Neuron (in vitro differentiated cells): ENCODE results near the gene ANKRD13D.

Experiments
- H2AFZ ChIP-seq: one replicate; pipeline ENCODE4 v1.6.1; 2013; ENCODE audit warnings: low read depth, mild to moderate bottlenecking, inconsistent platforms, low read length, moderate library complexity
- H3K27me3 ChIP-seq: one replicate; pipeline ENCODE4 v1.6.1; 2013; ENCODE audit warnings: low read length; ENCODE audit not compliant: insufficient read depth
- H3K36me3 ChIP-seq: one replicate; pipeline ENCODE4 v1.6.1; 2013; ENCODE audit warnings: low read length; ENCODE audit not compliant: insufficient read depth
- H3K4me1 ChIP-seq: one replicate; pipeline ENCODE4 v1.6.1; 2013; ENCODE audit warnings: low read length; ENCODE audit not compliant: insufficient read depth
- H3K4me3 ChIP-seq: 2 replicates; pipeline ENCODE4 v1.5.1; 2013; ENCODE audit warnings: mild to moderate bottlenecking, low read length, moderate library complexity
- H3K9me3 ChIP-seq: one replicate; pipeline ENCODE4 v1.6.1; 2013; ENCODE audit warnings: low read length

Gene ANKRD13D

DNA sequence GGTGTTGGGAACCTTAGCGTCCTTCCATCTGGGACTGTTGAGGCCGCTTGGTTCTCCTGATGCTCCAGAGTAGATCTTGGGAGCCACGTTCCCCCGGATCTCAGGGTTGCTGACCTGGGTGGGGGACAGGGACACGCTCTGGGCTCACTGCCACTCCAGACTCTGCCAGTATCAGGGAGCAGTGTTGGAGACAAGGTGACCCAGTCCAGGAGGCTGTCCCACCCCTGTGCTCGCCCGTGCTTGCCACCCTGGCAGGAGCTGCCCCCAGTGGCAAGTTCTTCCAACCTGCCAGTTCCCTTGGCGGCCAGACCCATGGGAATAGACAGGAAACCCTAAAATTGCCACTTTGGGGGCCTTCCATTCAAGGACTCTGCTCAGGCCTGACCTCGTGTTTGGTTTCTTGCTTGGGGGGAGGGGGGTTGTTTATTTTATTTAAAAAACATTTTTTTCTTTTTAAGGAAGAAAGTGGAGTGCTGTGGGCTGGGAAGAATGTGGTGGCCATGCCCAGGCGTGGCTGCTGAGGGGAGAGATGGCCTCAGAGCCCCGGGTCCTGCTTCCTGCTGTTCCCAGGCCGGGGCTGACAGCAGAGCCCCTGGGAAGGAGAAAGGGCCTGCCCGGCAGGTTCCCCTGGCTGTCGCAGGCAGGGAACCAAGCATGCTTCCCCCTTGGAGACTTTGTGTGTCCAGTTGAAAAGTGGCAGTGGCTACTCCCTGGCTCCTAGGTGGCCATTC lies 15.7 kb upstream of the ANKRD13D start:
- Histone ChIP-seq H2AFZ (no peak overlapping the region), H3K9me3 (no peaks in the 10 kb centered on the region), H3K4me3 (no peak overlapping the region), H3K36me3 (peaks cover 15% of the 10 kb centered on the region), H3K27me3 (no peaks in the 10 kb centered on the region), H3K4me1 (peaks cover 28% of the 10 kb centered on the region)

DNA sequence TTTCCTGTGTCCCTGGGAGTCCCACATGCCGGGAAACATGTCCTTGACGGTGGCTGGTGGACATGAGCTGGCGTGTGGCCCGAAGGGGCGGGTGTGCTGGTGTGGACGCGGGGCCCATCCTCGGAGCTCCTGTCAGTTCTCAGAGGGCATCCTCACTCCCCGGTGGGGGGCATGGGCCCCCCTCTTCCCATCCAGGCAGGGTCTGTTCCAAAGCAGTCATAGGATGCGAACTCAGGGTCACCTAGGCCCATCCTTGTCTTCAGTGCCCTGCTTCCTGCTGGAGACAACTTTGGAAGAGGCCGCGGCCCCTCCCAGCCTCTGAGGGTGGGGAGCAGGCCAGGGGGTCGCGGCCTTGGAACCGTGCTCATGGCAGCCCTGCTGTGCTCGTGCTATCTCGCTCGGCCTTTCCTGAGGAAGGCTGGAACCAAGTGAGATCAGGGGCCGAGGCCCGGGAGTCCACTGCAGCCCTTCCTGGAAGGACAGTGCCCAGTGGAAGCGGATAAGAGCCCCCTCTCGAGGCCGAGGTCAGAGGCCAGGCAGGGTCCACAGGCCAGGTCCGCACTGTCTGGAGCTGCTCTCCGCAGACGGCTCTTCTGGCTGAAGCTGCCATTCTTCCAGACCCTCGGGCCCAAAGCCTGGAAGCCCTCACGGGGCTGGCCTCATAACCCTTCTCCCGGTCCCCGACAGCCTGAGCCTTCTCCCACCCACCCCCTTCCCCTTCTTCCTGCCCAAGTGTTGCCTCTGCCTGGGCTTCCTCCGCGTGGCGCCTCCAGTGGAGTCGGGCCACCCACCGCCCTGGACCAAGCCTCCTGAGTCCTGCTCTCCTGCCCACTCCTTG lies 14.1 kb upstream of the ANKRD13D start:
- no peaks in the 10 kb centered on the region for H3K27me3 ChIP-seq
- peaks cover 14% of the 10 kb centered on the region for H3K4me1 ChIP-seq
- H2AFZ ChIP-seq: no peak overlapping the region
- no peak overlapping the region for H3K4me3 ChIP-seq
- no peaks in the 10 kb centered on the region for H3K9me3 ChIP-seq
- H3K36me3 ChIP-seq: peaks cover 19% of the 10 kb centered on the region

DNA sequence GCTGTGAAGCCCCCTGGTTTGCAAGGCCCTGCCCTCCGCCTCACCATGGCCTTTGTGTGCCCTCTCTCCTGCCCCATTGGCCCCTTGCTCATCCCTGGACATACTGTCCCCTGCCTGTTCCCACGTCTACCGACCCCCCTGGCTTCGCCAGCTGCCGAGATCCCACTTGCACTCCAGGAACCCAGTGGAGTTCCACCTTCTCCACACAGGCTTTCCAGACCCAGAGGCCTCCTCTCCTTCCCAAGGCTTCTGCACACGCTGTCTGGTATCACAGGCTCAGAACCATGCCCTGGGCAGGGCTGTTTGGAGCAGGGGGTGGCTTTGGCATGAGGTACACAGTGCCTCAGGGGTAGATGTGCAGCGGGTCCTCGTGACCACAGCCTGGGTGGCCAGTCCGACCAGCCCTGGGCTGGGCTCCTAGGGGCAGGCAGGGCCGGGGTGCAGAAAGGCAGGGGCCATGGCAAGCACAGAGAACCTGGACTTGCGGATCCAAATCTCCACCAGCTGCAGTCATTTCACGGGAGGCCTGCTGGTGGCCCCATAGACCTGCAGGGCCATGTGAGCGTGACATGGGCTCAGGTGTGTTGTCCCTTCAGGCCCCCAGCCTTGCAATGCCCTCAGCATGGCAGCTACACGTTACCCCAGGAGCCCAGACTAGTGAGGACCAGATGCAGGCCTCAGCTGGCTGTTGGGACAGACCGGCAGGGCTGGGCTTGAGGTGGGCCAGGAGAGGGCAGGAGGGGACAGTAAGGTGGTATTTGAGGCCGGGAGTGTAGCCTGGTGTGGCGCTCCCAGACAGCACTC lies 13.3 kb upstream of the ANKRD13D start:
- H3K27me3 ChIP-seq: no peaks in the 10 kb centered on the region
- no peak overlapping the region for H3K4me3 ChIP-seq
- H3K9me3 ChIP-seq: no peaks in the 10 kb centered on the region
- H2AFZ ChIP-seq: no peak overlapping the region
- H3K4me1 ChIP-seq: peaks cover 6% of the 10 kb centered on the region
- H3K36me3 ChIP-seq: peaks cover 27% of the 10 kb centered on the region

DNA sequence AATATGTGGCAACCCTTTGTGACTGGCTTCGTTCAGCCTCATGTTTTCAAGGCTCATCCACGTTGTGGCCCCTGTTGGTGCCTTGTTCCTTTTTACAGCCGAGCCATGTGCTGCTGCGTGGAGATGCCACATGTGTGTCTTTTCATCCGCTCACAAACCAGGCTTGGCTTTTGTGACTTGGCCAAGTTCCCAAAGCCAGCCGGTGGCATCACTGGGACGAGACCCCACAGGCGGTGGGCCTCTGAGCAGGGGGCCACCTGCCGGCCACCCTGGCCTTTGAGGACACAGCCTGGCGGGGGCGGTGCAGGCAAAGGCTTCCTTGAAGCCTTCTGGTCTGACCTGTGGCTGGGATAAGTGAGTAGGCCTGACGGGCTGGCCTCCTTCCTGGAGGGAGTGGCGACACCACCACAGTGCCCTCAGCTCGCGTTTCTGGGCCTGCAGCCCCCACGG lies 12.3 kb upstream of the ANKRD13D start:
- Histone ChIP-seq H3K9me3 (no peaks in the 10 kb centered on the region), H3K27me3 (no peaks in the 10 kb centered on the region), H2AFZ (no peak overlapping the region), H3K4me1 (no peaks in the 10 kb centered on the region), H3K36me3 (peaks cover 32% of the 10 kb centered on the region), H3K4me3 (no peak overlapping the region)

DNA sequence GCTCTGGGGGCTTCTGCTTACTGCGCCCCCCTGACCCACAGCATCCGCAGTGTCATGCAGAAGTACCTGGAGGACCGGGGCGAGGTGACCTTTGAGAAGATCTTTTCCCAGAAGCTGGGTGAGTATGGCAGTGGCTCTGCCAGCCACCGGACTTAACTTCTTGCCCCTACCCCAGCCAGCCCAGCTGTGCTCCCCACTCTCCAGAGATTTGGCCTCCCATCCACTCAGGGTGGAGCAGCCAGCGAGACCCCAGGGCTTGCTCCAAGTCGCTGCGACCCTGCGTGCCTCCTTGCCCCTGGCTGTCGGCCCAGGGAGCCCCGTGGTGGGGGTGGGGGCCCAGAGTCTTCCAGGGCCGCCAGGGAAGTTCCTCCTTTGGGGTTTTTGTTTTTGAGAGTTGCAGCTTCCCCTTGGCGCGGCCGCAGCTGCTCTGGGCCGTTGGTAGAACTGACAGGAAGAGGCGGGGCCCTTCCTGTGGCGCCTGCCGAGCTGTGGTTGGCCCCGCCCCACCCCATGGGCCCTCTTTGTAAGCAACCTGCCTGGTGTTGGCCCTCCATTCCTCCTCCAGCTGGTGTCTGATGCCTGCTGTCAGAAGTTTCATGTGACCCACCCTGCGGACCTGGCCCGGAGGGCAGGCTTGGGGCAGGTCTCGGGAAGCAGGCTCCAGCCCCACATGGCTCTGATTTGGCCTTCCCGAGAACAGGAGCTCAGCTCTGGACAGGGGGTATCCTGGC lies 11.7 kb upstream of the ANKRD13D start:
- H3K27me3 ChIP-seq: no peaks in the 10 kb centered on the region
- no peaks in the 10 kb centered on the region for H3K9me3 ChIP-seq
- peaks cover 37% of the 10 kb centered on the region for H3K36me3 ChIP-seq
- no peak overlapping the region for H2AFZ ChIP-seq
- no peaks in the 10 kb centered on the region for H3K4me1 ChIP-seq
- no peak overlapping the region for H3K4me3 ChIP-seq

DNA sequence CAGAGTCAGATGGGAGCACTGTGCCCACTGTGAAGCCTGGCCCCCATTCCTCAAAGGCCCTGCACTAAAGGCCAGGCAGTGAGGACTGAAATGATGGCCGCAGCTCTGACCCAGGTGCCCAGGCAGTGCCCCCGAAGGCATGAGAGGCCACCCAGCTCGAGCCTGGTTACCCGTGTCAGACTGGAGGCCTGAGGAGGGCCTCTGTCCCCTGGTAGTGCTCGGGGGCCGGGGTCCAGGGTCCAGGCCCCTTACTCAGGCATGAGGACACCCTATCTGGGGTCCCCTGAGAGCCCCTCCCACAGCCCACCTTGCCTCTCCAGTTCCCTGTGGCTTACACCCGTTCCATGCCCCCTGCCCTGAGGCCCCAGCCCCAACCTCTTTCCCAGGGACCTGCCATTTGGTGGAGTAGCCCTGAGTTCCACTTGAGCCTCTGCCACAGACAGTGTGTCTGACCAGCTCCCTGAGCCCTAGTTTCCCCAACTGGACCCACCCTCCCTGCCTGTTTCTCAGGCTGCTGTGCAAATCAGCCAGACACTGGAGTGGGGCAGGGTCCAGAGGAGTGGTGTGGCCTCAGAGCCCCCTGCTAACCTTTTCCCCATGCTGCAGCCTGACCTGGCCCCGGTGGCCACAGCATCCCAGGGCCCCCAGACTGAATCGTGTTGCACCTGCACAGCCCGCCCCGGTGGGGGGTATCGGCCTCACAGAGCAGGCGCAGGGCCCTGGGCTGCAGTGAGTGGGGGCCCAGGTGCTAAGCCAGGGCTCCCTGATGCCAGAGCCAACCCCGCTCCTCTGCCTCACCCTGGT lies 10.8 kb upstream of the ANKRD13D start:
- no peak overlapping the region for H3K4me3 ChIP-seq
- no peaks in the 10 kb centered on the region for H3K4me1 ChIP-seq
- H3K9me3 ChIP-seq: no peaks in the 10 kb centered on the region
- H2AFZ ChIP-seq: no peak overlapping the region
- H3K27me3 ChIP-seq: no peaks in the 10 kb centered on the region
- H3K36me3 ChIP-seq: peaks cover 44% of the 10 kb centered on the region

DNA sequence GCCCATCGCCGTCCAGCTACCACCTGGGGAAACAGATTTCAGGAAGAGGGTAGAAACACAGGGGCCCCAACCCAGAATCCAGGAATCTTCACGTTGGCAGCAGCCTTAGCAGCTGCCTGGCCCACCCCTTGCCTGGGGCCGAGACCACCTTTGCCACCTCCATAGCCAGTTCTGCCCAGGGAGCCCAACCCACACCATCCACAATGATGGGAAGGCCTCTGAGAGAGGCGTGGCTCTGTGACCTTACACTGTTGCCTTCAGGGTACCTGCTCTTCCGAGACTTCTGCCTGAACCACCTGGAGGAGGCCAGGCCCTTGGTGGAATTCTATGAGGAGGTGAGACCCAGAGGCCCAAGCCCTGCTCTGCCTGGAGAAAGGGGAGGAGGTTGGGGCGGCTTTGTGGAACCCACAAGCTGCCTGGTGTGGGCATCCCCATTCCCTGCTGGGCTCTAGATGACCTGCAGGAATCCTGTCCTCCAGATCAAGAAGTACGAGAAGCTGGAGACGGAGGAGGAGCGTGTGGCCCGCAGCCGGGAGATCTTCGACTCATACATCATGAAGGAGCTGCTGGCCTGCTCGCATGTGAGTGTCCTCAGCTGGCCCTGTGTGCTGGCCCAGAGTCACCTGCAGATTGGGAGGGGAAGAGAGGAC lies 10.0 kb upstream of the ANKRD13D start:
- Histone ChIP-seq H3K36me3 (peaks cover 51% of the 10 kb centered on the region), H3K4me3 (no peak overlapping the region), H3K27me3 (no peaks in the 10 kb centered on the region), H3K9me3 (no peaks in the 10 kb centered on the region), H3K4me1 (no peaks in the 10 kb centered on the region), H2AFZ (no peak overlapping the region)

DNA sequence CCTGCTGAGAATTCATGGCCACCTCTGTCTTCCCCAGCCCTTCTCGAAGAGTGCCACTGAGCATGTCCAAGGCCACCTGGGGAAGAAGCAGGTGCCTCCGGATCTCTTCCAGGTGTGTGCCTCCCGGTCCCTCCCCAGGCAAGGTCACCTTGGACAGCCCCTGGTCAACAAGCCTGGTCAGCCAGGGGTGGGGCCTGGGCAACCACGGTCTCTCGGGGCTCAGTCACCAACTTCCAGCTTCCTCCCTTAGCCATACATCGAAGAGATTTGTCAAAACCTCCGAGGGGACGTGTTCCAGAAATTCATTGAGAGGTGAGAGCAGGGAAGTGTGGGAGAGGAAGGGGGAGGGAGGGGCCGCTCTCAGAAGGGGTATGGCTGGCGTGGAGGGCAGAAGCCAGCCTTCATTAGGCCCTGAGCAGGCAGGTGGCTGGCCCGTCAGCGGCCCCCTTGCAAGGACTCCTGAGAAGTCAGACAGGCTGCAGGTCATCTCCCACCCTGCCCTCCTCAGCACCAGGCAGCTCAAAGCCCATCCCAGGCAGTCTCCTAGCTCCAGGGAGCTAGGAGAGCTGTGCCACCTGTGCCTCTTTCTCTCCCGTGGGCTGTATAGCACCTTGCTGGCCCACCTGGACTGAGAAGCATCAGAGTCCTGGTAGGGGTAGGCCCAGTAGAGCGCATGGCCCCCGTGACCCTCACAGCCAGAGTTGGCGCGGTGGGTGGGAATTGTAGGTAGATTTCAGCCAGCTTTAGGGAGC lies 9.3 kb upstream of the ANKRD13D start:
- Histone ChIP-seq H2AFZ (no peak overlapping the region), H3K9me3 (no peaks in the 10 kb centered on the region), H3K36me3 (peaks cover 53% of the 10 kb centered on the region), H3K4me1 (no peaks in the 10 kb centered on the region), H3K4me3 (no peak overlapping the region), H3K27me3 (no peaks in the 10 kb centered on the region)

DNA sequence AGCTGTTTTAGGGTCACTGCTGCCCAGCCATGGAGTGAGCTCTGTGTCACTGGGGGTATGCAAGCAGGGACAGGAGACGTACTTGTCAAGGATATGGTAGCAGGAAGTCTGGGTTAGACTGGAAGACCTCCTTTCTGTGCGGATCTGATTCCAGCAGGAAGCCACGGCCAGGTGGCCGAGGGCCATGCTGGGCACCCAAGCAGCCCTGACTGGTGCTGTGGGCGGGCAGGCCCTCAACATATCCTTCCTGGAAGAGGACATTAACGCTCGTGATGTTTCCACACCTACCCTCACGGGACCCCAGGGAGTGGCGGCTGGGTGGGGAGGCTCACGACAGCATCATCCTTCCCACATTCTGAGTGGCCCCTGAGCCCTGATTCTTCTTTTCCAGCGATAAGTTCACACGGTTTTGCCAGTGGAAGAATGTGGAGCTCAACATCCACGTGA lies 8.7 kb upstream of the ANKRD13D start:
- Histone ChIP-seq H3K9me3 (no peaks in the 10 kb centered on the region), H3K4me3 (no peak overlapping the region), H3K4me1 (no peaks in the 10 kb centered on the region), H3K36me3 (peaks cover 54% of the 10 kb centered on the region), H3K27me3 (no peaks in the 10 kb centered on the region), H2AFZ (no peak overlapping the region)

DNA sequence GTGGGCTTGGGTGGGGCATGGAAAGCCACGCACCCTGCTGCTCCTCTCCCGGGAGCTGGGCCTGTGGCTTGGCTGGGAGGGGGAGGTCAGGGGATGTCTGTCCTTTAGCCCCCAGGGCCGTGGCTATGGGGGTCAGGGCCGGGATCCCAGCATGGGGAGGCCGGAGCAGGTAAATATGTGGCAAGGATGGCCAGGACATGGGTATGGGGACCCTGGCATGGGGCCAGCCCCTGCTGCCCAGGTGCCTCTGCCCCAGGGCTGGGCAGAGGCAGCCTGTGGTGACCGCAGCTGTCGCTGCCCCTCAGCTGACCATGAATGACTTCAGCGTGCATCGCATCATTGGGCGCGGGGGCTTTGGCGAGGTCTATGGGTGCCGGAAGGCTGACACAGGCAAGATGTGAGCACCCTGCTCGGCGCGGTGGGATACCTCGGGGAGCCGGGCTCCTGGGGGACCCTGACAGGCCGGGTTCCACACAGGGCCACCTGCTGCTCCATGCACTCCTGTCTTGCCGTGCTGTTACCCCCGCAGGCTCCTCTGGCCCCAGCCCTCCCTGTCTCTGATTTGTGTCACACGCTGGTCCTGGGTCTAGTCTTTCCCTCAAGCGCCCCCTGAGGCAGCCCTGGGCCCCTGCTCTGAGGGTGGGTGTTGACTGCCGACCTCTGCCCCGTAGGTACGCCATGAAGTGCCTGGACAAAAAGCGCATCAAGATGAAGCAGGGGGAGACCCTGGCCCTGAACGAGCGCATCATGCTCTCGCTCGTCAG lies 8.1 kb upstream of the ANKRD13D start:
- H3K4me1 ChIP-seq: no peaks in the 10 kb centered on the region
- no peaks in the 10 kb centered on the region for H3K9me3 ChIP-seq
- H3K27me3 ChIP-seq: no peaks in the 10 kb centered on the region
- no peak overlapping the region for H2AFZ ChIP-seq
- no peak overlapping the region for H3K4me3 ChIP-seq
- peaks cover 57% of the 10 kb centered on the region for H3K36me3 ChIP-seq
